ENCODE measurements around the gene FIP1L1. TPM values are rescaled to one million over a fixed set of nuclear protein-coding genes. Genes with fewer than 3 reads are reported as not detected.

The FIP1L1 gene
- total and polyA plus RNA-seq, 9 of the 15 experiments (the other 6 are each of a cell fraction or from before 2014, with no cell fraction given) = 34.6 to 137 (median 72.0) TPM

GRCh38 chr4:53366301-53366716 is 11.1 kb upstream of the FIP1L1 start (continued):
- no peak for TF ChIP-seq SMC3 (conservative IDR thresholded peaks at IDR 0.05; ENCODE audit: insufficient read depth, low read depth, low read length)
- 0 out of 2 replicates have a peak, but pooled peaks have one; percentile 47 for TF ChIP-seq GATAD2B (IDR thresholded peaks at IDR 0.05; ENCODE audit: borderline replicate concordance)
- no peak for TF ChIP-seq CHCHD3 (CRISPR knock-in tag; IDR thresholded peaks at IDR 0.05)
- no peak for TF ChIP-seq ZNF668 (CRISPR knock-in tag; IDR thresholded peaks at IDR 0.05)
- no peak for TF ChIP-seq DPF2 (IDR thresholded peaks at IDR 0.05)
- no peak for TF ChIP-seq MYNN (IDR thresholded peaks at IDR 0.05)
- no peak for TF ChIP-seq MYNN (CRISPR knock-in tag; IDR thresholded peaks at IDR 0.05)
- TF ChIP-seq ZNF384 (IDR thresholded peaks at IDR 0.05; ENCODE audit: low read depth, low read length) = no peak
- TF ChIP-seq MEF2A (IDR thresholded peaks at IDR 0.05; ENCODE audit: control insufficient read depth, low read depth, low read length) = no peak
- no peak for TF ChIP-seq ZFP91 (CRISPR knock-in tag; IDR thresholded peaks at IDR 0.05)
- no peak for TF ChIP-seq ELK1 (CRISPR knock-in tag; IDR thresholded peaks at IDR 0.05)
- no peak for TF ChIP-seq ZNF23 (CRISPR knock-in tag; IDR thresholded peaks at IDR 0.05)
- no peak for TF ChIP-seq SMAD2 (IDR thresholded peaks at IDR 0.05; ENCODE audit: low read depth, low read length)
- TF ChIP-seq ZEB2 (IDR thresholded peaks at IDR 0.05) = no peak
- TF ChIP-seq ZSCAN32 (CRISPR knock-in tag; IDR thresholded peaks at IDR 0.05) = no peak
- TF ChIP-seq PCBP1 (IDR thresholded peaks at IDR 0.05; ENCODE audit: low read depth, low read length, poor library complexity, severe bottlenecking) = no peak
- no peak for TF ChIP-seq ASH1L (IDR thresholded peaks at IDR 0.05; ENCODE audit: borderline replicate concordance, low read depth, partially characterized antibody)
- TF ChIP-seq ZNF785 (CRISPR knock-in tag; IDR thresholded peaks at IDR 0.05) = no peak
- no peak for TF ChIP-seq KDM5B (IDR thresholded peaks at IDR 0.05; ENCODE audit: insufficient replicate concordance, low read depth, low read length)
- no peak for TF ChIP-seq HNRNPLL (IDR thresholded peaks at IDR 0.05; ENCODE audit: low read depth, low read length, poor library complexity, severe bottlenecking)
- TF ChIP-seq FOXP4 (CRISPR knock-in tag; IDR thresholded peaks at IDR 0.05; ENCODE audit: borderline replicate concordance) = no peak
- no peak for TF ChIP-seq ZNF696 (CRISPR knock-in tag; conservative IDR thresholded peaks at IDR 0.05)
- TF ChIP-seq ZNF431 (CRISPR knock-in tag; IDR thresholded peaks at IDR 0.05) = no peak
- no peak for TF ChIP-seq ID3 (CRISPR knock-in tag; IDR thresholded peaks at IDR 0.05)
- no peak for TF ChIP-seq ID3 (tag; IDR thresholded peaks at IDR 0.05)
- no peak for TF ChIP-seq NCOA1 (IDR thresholded peaks at IDR 0.05; ENCODE audit: low read depth)
- no peak for TF ChIP-seq NUFIP1 (IDR thresholded peaks at IDR 0.05; ENCODE audit: partially characterized antibody)
- no peak for TF ChIP-seq KHSRP (IDR thresholded peaks at IDR 0.05)

Data from K562 (cell line).